Tibial nerve (tissue), 4 donors: ENCODE data around the gene ZMYND15. TPM values are rescaled to one million over a fixed set of nuclear protein-coding genes. Genes with fewer than 3 reads are reported as not detected.

Experiments
- DNase-seq, 2 donors: peaks; one replicate each; pipeline ENCODE4 v3.0.0-alpha.2; 2019; ENCODE audit warnings: low spot score in 2 of 2
- H3K27ac ChIP-seq, 4 donors: fragments of 200-600 bp; sonication (generic) in 3 of 4; one replicate each; pipeline ENCODE4 v1.5.1; 2017 to 2019; ENCODE audit warnings: mild to moderate bottlenecking in 1 of 4
- H3K27me3 ChIP-seq, 2 donors: fragments of 200-600 bp; sonication (generic) in 1 of 2; one replicate each; pipeline versions ENCODE4 v1.5.1 to v1.6.0; 2017 to 2019
- H3K36me3 ChIP-seq, 3 donors: fragments of 200-600 bp; sonication (generic); one replicate each; pipeline ENCODE4 v1.5.1; 2018 to 2019
- H3K4me1 ChIP-seq, 4 donors: fragments of 200-600 bp; sonication (generic) in 3 of 4; one replicate each; pipeline ENCODE4 v1.5.1; 2017 to 2019
- H3K4me3 ChIP-seq, 4 donors: fragments of 200-600 bp; sonication (generic) in 3 of 4; one replicate each; pipeline ENCODE4 v1.5.1; 2017 to 2019; ENCODE audit warnings: mild to moderate bottlenecking in 1 of 4, moderate library complexity in 1 of 4
- H3K9me3 ChIP-seq, 4 donors: fragments of 200-600 bp; sonication (generic) in 3 of 4; one replicate each; pipeline ENCODE4 v1.5.1; 2017 to 2019
- EP300 ChIP-seq, 2 donors: sonication (generic); formaldehyde crosslinking; IDR thresholded peaks; one replicate each; pipeline ENCODE4 v1.6.1; 2017; ENCODE audit warnings: antibody characterized with exemption in 2 of 2, mild to moderate bottlenecking in 1 of 2
- POLR2A ChIP-seq, 2 donors: fragments of 450-650 bp; IDR thresholded peaks; one replicate each; pipeline ENCODE4 v1.6.1; 2017; ENCODE audit warnings: antibody characterized with exemption in 2 of 2, mild to moderate bottlenecking in 2 of 2, moderate library complexity in 2 of 2
- WGBS, 2 donors: methylation state at CpG; one replicate each; pipeline ENCODE4 v1.1.5; 2018; 5-methylcytosine and 5-hydroxymethylcytosine counted together
- total RNA-seq, 4 donors: library from RNA; depleted of rRNA; stranded (reverse); fragments of >200 nt; gene quantifications; one replicate each; pipeline ENCODE4 v1.1.0, GENCODE V29; 2016
- TF ChIP-seq, protein P1 (sequence below), 5 experiments: fragments of 200-600 bp in 3 of 5; fragments of 450-650 bp in 2 of 5; sonication (generic) in 3 of 5; IDR thresholded peaks; one replicate each; pipeline ENCODE4 v1.5.1; 2016 to 2019; ENCODE audit warnings: antibody characterized with exemption in 5 of 5, mild to moderate bottlenecking in 3 of 5, moderate library complexity in 2 of 5

Gene ZMYND15
- total RNA-seq, 4 donors from 2014 or later, result 0.42 to 0.66 (median 0.59) TPM; not detected in 1

DNA sequence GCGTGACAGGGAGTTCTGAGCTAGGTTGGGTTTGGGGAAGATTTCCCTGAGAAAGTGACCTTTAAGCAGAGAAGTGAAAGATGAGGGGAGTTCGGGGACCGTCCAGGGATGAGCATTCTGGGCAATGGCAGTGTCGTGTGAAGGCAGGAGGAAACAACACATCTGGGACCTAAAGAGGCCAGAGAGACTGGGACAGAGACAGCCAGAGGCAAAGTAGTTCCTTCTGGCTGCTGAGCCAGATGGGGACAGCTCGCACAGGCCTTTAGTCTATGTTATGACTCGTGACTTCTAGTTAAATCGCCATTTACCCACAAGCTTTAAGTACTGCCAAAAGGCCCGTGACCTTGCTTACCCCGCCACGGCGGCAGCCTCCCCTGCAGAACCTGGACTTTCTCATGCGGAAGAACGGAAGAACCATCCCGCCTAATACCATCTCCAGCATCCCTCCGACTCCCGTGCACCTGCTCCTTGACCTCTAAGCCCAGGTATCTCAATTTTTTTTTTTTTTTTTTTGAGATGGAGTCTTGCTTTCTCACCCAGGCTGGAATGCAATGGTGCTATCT, 16.9 kb upstream of the ZMYND15 start:
- Histone ChIP-seq H3K27ac (no peak overlapping the region), H3K9me3 (no peaks in the 10 kb centered on the region), H3K27me3 (no peaks in the 10 kb centered on the region), H3K4me1 (peaks cover 0 to 6% (median 0%) of the 10 kb centered on the region in 4 donors), H3K36me3 (peaks cover 0 to 35% (median 6%) of the 10 kb centered on the region in 3 donors), H3K4me3 (no peak overlapping the region)
- TF ChIP-seq EP300 (IDR thresholded peaks at IDR 0.05) (no peak), POLR2A (IDR thresholded peaks at IDR 0.05) (no peak)
- TF ChIP-seq, protein P1, sequence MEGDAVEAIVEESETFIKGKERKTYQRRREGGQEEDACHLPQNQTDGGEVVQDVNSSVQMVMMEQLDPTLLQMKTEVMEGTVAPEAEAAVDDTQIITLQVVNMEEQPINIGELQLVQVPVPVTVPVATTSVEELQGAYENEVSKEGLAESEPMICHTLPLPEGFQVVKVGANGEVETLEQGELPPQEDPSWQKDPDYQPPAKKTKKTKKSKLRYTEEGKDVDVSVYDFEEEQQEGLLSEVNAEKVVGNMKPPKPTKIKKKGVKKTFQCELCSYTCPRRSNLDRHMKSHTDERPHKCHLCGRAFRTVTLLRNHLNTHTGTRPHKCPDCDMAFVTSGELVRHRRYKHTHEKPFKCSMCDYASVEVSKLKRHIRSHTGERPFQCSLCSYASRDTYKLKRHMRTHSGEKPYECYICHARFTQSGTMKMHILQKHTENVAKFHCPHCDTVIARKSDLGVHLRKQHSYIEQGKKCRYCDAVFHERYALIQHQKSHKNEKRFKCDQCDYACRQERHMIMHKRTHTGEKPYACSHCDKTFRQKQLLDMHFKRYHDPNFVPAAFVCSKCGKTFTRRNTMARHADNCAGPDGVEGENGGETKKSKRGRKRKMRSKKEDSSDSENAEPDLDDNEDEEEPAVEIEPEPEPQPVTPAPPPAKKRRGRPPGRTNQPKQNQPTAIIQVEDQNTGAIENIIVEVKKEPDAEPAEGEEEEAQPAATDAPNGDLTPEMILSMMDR (IDR thresholded peaks at IDR 0.05), result no peak
- WGBS, 2 donors, result 85 to 88% methylated on average over 16 of the region's 16 CpGs
- no peak for DNase-seq

DNA sequence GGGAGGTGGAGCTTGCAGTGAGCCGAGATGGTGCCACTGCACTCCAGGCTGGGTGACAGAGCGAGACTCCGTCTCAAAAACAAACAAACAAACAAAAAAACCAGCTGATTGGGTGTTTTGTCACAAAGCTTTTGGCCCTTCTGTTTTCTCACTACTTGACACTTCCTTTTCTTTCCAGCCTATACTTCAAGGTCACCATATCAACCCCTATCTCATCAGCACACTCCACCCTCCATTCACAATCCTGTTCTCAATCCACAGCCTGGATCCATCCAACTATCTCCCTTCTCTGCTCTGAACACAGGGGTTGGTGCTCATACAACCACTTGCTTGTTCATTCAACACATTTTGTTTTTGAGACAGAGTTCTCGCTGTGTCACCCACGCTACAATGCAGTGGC, 15.0 kb upstream of the ZMYND15 start:
- Histone ChIP-seq H3K9me3 (no peaks in the 10 kb centered on the region), H3K4me3 (no peak overlapping the region), H3K4me1 (peaks cover 0 to 6% (median 0%) of the 10 kb centered on the region in 4 donors), H3K27me3 (no peaks in the 10 kb centered on the region), H3K36me3 (peaks cover 0 to 16% (median 4%) of the 10 kb centered on the region in 3 donors), H3K27ac (no peak overlapping the region)
- 79 to 83% methylated on average over 5 of the region's 5 CpGs for WGBS, 2 donors
- DNase-seq, result no peak
- TF ChIP-seq EP300 (IDR thresholded peaks at IDR 0.05) (no peak), POLR2A (IDR thresholded peaks at IDR 0.05) (no peak)
- TF ChIP-seq, protein P1 (IDR thresholded peaks at IDR 0.05), result no peak

DNA sequence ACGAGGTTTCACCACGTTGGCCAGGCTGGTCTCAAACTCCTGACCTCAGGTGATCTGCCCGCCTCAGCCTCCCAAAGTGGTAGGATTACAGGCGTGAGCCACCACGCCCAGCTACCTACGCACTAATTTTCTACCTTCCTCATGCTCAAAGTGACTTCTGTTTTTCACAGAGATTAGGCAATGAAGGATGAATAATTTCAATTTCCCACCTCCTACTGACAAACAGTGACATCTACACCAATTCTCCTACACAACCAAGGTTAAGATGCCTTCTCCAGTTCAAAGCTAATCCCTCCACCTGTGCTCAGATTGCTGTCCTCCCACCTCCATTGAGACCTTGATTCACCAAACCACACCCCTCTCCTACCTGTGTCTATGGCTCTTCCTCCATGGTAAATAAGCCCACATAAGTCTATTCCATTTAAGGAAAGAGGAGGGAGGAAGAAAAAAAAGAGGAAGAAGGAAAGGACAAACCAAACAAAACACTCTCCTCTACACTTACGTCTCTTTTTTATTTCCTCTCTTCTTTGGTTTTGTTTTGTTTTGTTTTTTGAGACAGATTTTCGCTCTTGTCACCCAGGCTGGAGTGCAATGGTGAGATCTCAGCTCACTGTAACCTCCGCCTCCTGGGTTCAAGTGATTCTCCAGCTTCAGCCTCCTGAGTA, 13.9 kb upstream of the ZMYND15 start:
- Histone ChIP-seq H3K27me3 (no peaks in the 10 kb centered on the region), H3K27ac (peak overlapping the region in 2 of 4 donors; percentile 42 to 50), H3K9me3 (no peaks in the 10 kb centered on the region), H3K4me3 (no peak overlapping the region), H3K4me1 (peaks cover 0 to 10% (median 4%) of the 10 kb centered on the region in 4 donors), H3K36me3 (peaks cover 0 to 5% (median 0%) of the 10 kb centered on the region in 3 donors)
- WGBS, 2 donors, result 77 to 78% methylated on average over 9 of the region's 9 CpGs
- TF ChIP-seq EP300 (IDR thresholded peaks at IDR 0.05) (no peak), POLR2A (IDR thresholded peaks at IDR 0.05) (no peak)
- DNase-seq, result no peak

DNA sequence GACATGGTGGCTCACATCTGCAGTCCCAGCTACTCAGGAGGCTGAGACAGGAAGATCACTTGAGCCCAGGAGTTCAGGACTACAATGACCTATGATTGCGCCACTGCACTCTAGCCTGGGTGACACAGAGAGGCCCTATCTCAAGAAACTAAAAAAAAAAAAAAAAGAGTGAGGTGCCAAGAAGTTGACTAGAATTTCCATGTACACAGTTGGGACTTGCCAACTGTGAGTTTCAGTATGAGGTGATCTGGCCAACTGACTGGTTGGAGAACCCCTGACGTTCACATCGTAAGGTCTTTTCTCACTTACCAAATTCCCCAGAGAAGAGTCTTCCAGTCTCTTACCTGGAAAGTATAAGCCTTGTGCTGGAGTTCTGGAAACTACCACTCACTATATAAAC, 11.5 kb upstream of the ZMYND15 start:
- no peak overlapping the region for H3K27ac ChIP-seq
- H3K4me1 ChIP-seq, result peaks cover 0 to 20% (median 14%) of the 10 kb centered on the region in 4 donors
- H3K36me3 ChIP-seq, result peaks cover 0 to 3% (median 0%) of the 10 kb centered on the region in 3 donors
- 51% methylated on average over 3 of the region's 3 CpGs for WGBS, 2 donors
- no peak overlapping the region for H3K4me3 ChIP-seq
- no peaks in the 10 kb centered on the region for H3K27me3 ChIP-seq
- DNase-seq, result no peak
- no peaks in the 10 kb centered on the region for H3K9me3 ChIP-seq
- no peak for TF ChIP-seq EP300 (IDR thresholded peaks at IDR 0.05)

DNA sequence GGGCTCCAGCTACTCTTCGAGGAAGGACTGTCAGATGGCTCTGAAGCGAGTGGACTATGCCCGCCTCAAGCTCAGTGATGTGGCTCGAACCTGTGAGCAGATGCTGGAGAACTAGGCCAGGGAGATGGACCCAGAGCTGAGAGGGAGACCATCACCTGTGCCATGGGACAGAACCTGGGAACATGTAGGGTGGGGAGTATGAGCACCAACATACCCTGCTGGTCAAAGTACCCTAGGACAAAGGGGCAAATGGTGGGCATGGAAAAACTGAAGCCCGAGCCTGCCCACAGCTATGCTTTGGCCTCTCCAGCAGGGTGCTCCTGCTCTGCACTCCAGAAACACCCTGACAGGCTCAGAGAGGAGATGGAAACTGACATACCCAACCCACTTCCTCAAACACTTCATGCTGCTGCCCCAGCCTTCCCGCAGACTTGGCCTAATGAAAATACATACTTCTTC, 6.5 kb upstream of the ZMYND15 start:
- 78 to 79% methylated on average over 6 of the region's 6 CpGs for WGBS, 2 donors
- Histone ChIP-seq H3K27me3 (no peaks in the 10 kb centered on the region), H3K4me1 (peaks cover 0 to 20% (median 14%) of the 10 kb centered on the region in 4 donors), H3K4me3 (no peak overlapping the region), H3K27ac (peak overlapping the region in 2 of 4 donors; percentile 22 to 98), H3K9me3 (no peaks in the 10 kb centered on the region), H3K36me3 (peaks cover 0 to 22% (median 0%) of the 10 kb centered on the region in 3 donors)
- DNase-seq, result no peak
- TF ChIP-seq POLR2A (IDR thresholded peaks at IDR 0.05) (no peak), EP300 (IDR thresholded peaks at IDR 0.05) (peak in 1 of 2 donors; percentile 29)
- TF ChIP-seq, protein P1 (IDR thresholded peaks at IDR 0.05), result peak in 2 of 5 experiments; percentile 22 to 23
